Calu3 (cell line): Measurements from ENCODE around the gene ZNF672. TPM values are rescaled to one million over a fixed set of nuclear protein-coding genes. Genes with fewer than 3 reads are reported as not detected.

Source experiments
- BruUV-seq: library from RNA; stranded (reverse); fragments of 400-500 nt; replicated peaks from 2 replicates; lab custom pipeline; 2021; lab: Mats Ljungman, UMichigan
- CTCF ChIA-PET: fragments of 300-600 bp; sonication (Branson Sonifier 250); formaldehyde crosslinking; loops from one replicate; lab custom pipeline; 2022; ENCODE audit warnings: antibody characterized with exemption; lab: Charles Lee
- DNase-seq: peaks from one replicate; pipeline ENCODE4 v3.0.0; 2022
- H3K27ac Mint-ChIP-seq: one replicate; pipeline ENCODE4 v1.8.0; 2022; ENCODE audit warnings: mixed read lengths; ENCODE audit not compliant: unreplicated experiment
- H3K27me3 Mint-ChIP-seq: one replicate; pipeline ENCODE4 v1.8.0; 2022; ENCODE audit warnings: mixed read lengths; ENCODE audit not compliant: unreplicated experiment
- H3K36me3 Mint-ChIP-seq: one replicate; pipeline ENCODE4 v1.8.0; 2022; ENCODE audit warnings: mild to moderate bottlenecking, moderate library complexity, mixed read lengths; ENCODE audit not compliant: insufficient read depth, unreplicated experiment
- H3K4me1 Mint-ChIP-seq: one replicate; pipeline ENCODE4 v1.8.0; 2022; ENCODE audit warnings: mild to moderate bottlenecking, low read depth, mixed read lengths; ENCODE audit not compliant: unreplicated experiment
- H3K4me3 Mint-ChIP-seq: one replicate; pipeline ENCODE4 v1.8.0; 2022; ENCODE audit warnings: mild to moderate bottlenecking, low read depth, moderate library complexity, mixed read lengths; ENCODE audit not compliant: unreplicated experiment
- H3K9me3 Mint-ChIP-seq: one replicate; pipeline ENCODE4 v1.8.0; 2022; ENCODE audit warnings: low read depth, mixed read lengths; ENCODE audit not compliant: unreplicated experiment
- intact Hi-C: fragments of 100-400 bp; cut with micrococcal nuclease; formaldehyde crosslinking; loops from one replicate; pipeline ENCODE4 v1.10.0; 2022; ENCODE audit not compliant: unreplicated experiment
- total RNA-seq: library from RNA; stranded (reverse); gene quantifications from 2 replicates; pipeline ENCODE4 v1.2.3, GENCODE V29; 2022
- TF ChIP-seq, protein P1 (sequence below): fragments of 200-600 bp; IDR thresholded peaks from one replicate; pipeline ENCODE4 v1.8.0; 2022; ENCODE audit warnings: antibody characterized with exemption; ENCODE audit not compliant: unreplicated experiment

The ZNF672 gene
- total RNA-seq, 1 experiment from 2014 or later, result 28.3 TPM

GRCh38 chr1:248858096-248858890 is 20.3 kb downstream of the ZNF672 start:
- TF ChIP-seq, protein P1, sequence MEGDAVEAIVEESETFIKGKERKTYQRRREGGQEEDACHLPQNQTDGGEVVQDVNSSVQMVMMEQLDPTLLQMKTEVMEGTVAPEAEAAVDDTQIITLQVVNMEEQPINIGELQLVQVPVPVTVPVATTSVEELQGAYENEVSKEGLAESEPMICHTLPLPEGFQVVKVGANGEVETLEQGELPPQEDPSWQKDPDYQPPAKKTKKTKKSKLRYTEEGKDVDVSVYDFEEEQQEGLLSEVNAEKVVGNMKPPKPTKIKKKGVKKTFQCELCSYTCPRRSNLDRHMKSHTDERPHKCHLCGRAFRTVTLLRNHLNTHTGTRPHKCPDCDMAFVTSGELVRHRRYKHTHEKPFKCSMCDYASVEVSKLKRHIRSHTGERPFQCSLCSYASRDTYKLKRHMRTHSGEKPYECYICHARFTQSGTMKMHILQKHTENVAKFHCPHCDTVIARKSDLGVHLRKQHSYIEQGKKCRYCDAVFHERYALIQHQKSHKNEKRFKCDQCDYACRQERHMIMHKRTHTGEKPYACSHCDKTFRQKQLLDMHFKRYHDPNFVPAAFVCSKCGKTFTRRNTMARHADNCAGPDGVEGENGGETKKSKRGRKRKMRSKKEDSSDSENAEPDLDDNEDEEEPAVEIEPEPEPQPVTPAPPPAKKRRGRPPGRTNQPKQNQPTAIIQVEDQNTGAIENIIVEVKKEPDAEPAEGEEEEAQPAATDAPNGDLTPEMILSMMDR, result peak; percentile 26
- CTCF ChIA-PET, result interaction anchor here (0.6 to 2.6 kb wide), 6 partner anchors 15 to 56 kb away, joined by 3 to 21 read pairs (median 4); partner anchors contain the start of genes SH3BP5L and ZNF672
- peak; percentile 90 for DNase-seq
- Mint-ChIP-seq H3K4me3 (peak overlapping the region; percentile 90), H3K27me3 (peaks cover 11% of the 10 kb centered on the region), H3K4me1 (peaks cover 18% of the 10 kb centered on the region), H3K9me3 (no peaks in the 10 kb centered on the region), H3K27ac (peak overlapping the region; percentile 88), H3K36me3 (peaks cover 55% of the 10 kb centered on the region)
- intact Hi-C loops, result loop anchor here (1.0 to 2.0 kb wide), 2 partner anchors 15 to 48 kb away; partner anchors contain the start of gene PGBD2
- BruUV-seq, result TSS peak; percentile 54

- CTCF ChIA-PET, result interaction anchor here (0.8 to 2.6 kb wide), 5 partner anchors 14 to 48 kb away, joined by 3 to 21 read pairs (median 3); partner anchors contain the start of genes SH3BP5L and ZNF672
These were observed 21.2 kb downstream of the ZNF672 start, which contains the start of gene ZNF692 for GRCh38 chr1:248858891-248859889. Gene ZNF692 (minus strand): TSS chr1:248859085. CDS start chr1:248858309, 776 bp downstream.

GRCh38 chr1:248860007-248860406 is 22.0 kb downstream of the ZNF672 start:
- peak overlapping the region; percentile 88 for H3K27ac Mint-ChIP-seq

More at GRCh38 chr1:248858891-248859889, 21.2 kb downstream of the ZNF672 start, which contains the start of gene ZNF692:
- DNase-seq, result peak; percentile 97
- TF ChIP-seq, protein P1, result no peak
- peaks cover 55% of the 10 kb centered on the region for H3K36me3 Mint-ChIP-seq
- H3K27ac Mint-ChIP-seq, result peak within 1 kb of the TSS; percentile 88
- H3K27me3 Mint-ChIP-seq, result peaks cover 16% of the 10 kb centered on the region
- intact Hi-C loops, result loop anchor here (1.0 to 2.0 kb wide), 2 partner anchors 14 to 47 kb away; partner anchors contain the start of gene PGBD2
- H3K4me3 Mint-ChIP-seq, result peak within 1 kb of the TSS; percentile 90
- no TSS peak for BruUV-seq
- peaks cover 25% of the 10 kb centered on the region for H3K4me1 Mint-ChIP-seq
- H3K9me3 Mint-ChIP-seq, result no peaks in the 10 kb centered on the region

More at GRCh38 chr1:248860007-248860406, 22.0 kb downstream of the ZNF672 start:
- Mint-ChIP-seq H3K4me1 (peaks cover 26% of the 10 kb centered on the region), H3K27me3 (peaks cover 24% of the 10 kb centered on the region), H3K9me3 (no peaks in the 10 kb centered on the region), H3K36me3 (peaks cover 52% of the 10 kb centered on the region), H3K4me3 (peak overlapping the region; percentile 90)
- intact Hi-C loops, result no loop called here
- DNase-seq, result no peak
- CTCF ChIA-PET, result interaction anchor here (2.6 kb wide), 1 partner anchor 21 kb away, joined by 21 read pairs; the partner anchor contains the start of gene ZNF672
- no TSS peak for BruUV-seq
- TF ChIP-seq, protein P1, result no peak
